WTC11 (cell line): Measurements from ENCODE around the gene LHX4. TPM values are rescaled to one million over a fixed set of nuclear protein-coding genes. Genes with fewer than 3 reads are reported as not detected.

Experiments used
- ATAC-seq: fragments of 200-7000 bp; cut with Tn5 transposase; 2 replicates; pipeline ENCODE4 v1.10.0; 2021; ENCODE audit warnings: mild to moderate bottlenecking, moderate library complexity
- CTCF ChIA-PET: fragments of 300-600 bp; sonication (Branson Sonifier 250); formaldehyde crosslinking; loops from one replicate; lab custom pipeline; 2021; ENCODE audit warnings: antibody characterized with exemption; lab: Charles Lee
- POLR2A ChIA-PET: fragments of 350-600 bp; sonication (Branson Sonifier 250); formaldehyde crosslinking; loops from one replicate; lab custom pipeline; 2021; ENCODE audit warnings: antibody characterized with exemption; lab: Charles Lee
- DNase-seq: peaks from one replicate; pipeline ENCODE4 v3.0.0; 2021; ENCODE audit warnings: low spot score
- H3K27ac Mint-ChIP-seq: 2 replicates; pipeline ENCODE4 v1.8.0; 2021; ENCODE audit warnings: mixed read lengths
- H3K27me3 Mint-ChIP-seq: 2 replicates; pipeline ENCODE4 v1.8.0; 2021; ENCODE audit warnings: low read depth, mild to moderate bottlenecking, moderate library complexity, mixed read lengths
- H3K36me3 Mint-ChIP-seq: 2 replicates; pipeline ENCODE4 v1.8.0; 2021; ENCODE audit warnings: mixed read lengths
- H3K4me1 Mint-ChIP-seq: 2 replicates; pipeline ENCODE4 v1.8.0; 2022; ENCODE audit warnings: mixed read lengths
- H3K4me3 Mint-ChIP-seq: 2 replicates; pipeline ENCODE4 v1.8.0; 2021; ENCODE audit warnings: mild to moderate bottlenecking, moderate library complexity, mixed read lengths
- H3K9me3 Mint-ChIP-seq: 2 replicates; pipeline ENCODE4 v1.8.0; 2021; ENCODE audit warnings: mixed read lengths
- CREM ChIP-seq: sonication (generic); formaldehyde crosslinking; IDR thresholded peaks from 2 replicates; pipeline ENCODE4 v1.8.1; 2022; ENCODE audit warnings: mild to moderate bottlenecking, missing genetic modification reagents, moderate library complexity
- ETV6 ChIP-seq: sonication (generic); formaldehyde crosslinking; IDR thresholded peaks from 2 replicates; pipeline ENCODE4 v1.8.1; 2022; ENCODE audit warnings: mild to moderate bottlenecking, missing genetic modification reagents
- GABPB1 ChIP-seq: sonication (generic); formaldehyde crosslinking; IDR thresholded peaks from 2 replicates; pipeline ENCODE4 v1.8.1; 2023; ENCODE audit warnings: mild to moderate bottlenecking, missing genetic modification reagents
- JUN ChIP-seq: sonication (generic); formaldehyde crosslinking; IDR thresholded peaks from 2 replicates; pipeline ENCODE4 v1.8.0; 2023; ENCODE audit warnings: mild to moderate bottlenecking, missing genetic modification reagents
- NR2C2 ChIP-seq: sonication (generic); formaldehyde crosslinking; IDR thresholded peaks from 2 replicates; pipeline ENCODE4 v1.8.0; 2022; ENCODE audit warnings: mild to moderate bottlenecking, missing genetic modification reagents
- PREB ChIP-seq: sonication (generic); formaldehyde crosslinking; IDR thresholded peaks from 2 replicates; pipeline ENCODE4 v1.8.1; 2022; ENCODE audit warnings: mild to moderate bottlenecking, missing genetic modification reagents, moderate library complexity, borderline replicate concordance
- PRRX2 ChIP-seq: fragments of 250-450 bp; sonication (Bioruptor Pico); IDR thresholded peaks from 2 replicates; pipeline ENCODE4 v1.8.0; 2021; ENCODE audit warnings: mild to moderate bottlenecking
- SMAD4 ChIP-seq: sonication (generic); formaldehyde crosslinking; IDR thresholded peaks from 2 replicates; pipeline ENCODE4 v1.8.0; 2022; ENCODE audit warnings: mild to moderate bottlenecking, missing genetic modification reagents
- ZNF423 ChIP-seq: fragments of 250-450 bp; sonication (Bioruptor Pico); IDR thresholded peaks from 2 replicates; pipeline ENCODE4 v2.1.2; 2022; ENCODE audit warnings: mild to moderate bottlenecking, moderate library complexity
- ZSCAN18 ChIP-seq: fragments of 250-450 bp; sonication (Bioruptor Pico); IDR thresholded peaks from 2 replicates; pipeline ENCODE4 v2.1.2; 2022; ENCODE audit warnings: mild to moderate bottlenecking, moderate library complexity
- total RNA-seq: library from RNA; stranded (reverse); gene quantifications from 3 replicates; pipeline ENCODE4 v1.2.3, GENCODE V29; 2021
- TF ChIP-seq, protein P1 (sequence below): sonication (generic); formaldehyde crosslinking; IDR thresholded peaks from 2 replicates; pipeline ENCODE4 v1.8.0; 2022; ENCODE audit warnings: mild to moderate bottlenecking, missing genetic modification reagents
- TF ChIP-seq, protein P2 (sequence below): sonication (generic); formaldehyde crosslinking; IDR thresholded peaks from 2 replicates; pipeline ENCODE4 v1.8.1; 2022; ENCODE audit warnings: missing genetic modification reagents, borderline replicate concordance
- TF ChIP-seq, protein P3 (sequence below): sonication (generic); formaldehyde crosslinking; IDR thresholded peaks from 2 replicates; pipeline ENCODE4 v1.8.1; 2023; ENCODE audit warnings: mild to moderate bottlenecking, missing genetic modification reagents, moderate library complexity
- TF ChIP-seq, protein P4 (sequence below): sonication (generic); formaldehyde crosslinking; IDR thresholded peaks from 2 replicates; pipeline ENCODE4 v1.8.1; 2022; ENCODE audit warnings: low read depth, missing genetic modification reagents, borderline replicate concordance
- TF ChIP-seq, protein P5 (sequence below): fragments of 250-450 bp; sonication (Bioruptor Pico); IDR thresholded peaks from 2 replicates; pipeline ENCODE4 v1.9.0; 2021; ENCODE audit warnings: mild to moderate bottlenecking

Gene LHX4
- total RNA-seq, 1 experiment from 2014 or later, result 19.2 TPM

DNA sequence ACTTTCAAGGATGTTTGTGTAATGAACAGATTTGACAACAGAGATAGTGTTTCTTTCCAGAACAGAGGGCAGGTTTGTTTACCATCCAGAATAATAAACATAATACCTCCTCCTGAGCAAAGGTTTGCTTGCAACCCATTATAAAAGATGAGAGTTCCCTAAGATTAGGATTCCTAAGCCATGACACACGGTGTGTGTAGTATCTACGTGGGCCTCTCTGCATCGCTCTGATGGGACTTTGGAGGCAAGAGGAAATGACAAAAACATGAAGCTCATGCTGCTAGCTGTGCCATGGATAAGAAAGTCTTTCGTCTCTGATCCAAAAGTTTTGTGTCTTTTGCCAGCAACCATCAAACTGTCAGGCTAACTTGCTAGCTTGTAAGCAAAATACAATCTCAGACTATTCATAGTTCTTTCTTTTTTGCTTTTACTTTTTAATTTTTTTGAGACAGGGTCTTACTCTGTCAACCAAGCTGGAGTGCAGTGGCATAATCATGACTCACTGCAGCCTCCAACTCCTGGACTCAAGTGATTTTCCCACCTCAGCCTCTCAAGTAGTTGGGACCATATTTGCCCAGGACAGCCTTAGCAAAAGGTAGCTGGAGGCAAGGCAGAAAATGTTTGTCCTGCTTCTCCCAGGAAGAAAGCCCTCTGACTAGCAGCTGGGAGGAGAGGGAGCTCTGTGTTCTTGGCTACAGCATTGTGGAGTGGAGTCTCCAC lies 81.1 kb downstream of the LHX4 start (continued):
- TF ChIP-seq, protein P1, sequence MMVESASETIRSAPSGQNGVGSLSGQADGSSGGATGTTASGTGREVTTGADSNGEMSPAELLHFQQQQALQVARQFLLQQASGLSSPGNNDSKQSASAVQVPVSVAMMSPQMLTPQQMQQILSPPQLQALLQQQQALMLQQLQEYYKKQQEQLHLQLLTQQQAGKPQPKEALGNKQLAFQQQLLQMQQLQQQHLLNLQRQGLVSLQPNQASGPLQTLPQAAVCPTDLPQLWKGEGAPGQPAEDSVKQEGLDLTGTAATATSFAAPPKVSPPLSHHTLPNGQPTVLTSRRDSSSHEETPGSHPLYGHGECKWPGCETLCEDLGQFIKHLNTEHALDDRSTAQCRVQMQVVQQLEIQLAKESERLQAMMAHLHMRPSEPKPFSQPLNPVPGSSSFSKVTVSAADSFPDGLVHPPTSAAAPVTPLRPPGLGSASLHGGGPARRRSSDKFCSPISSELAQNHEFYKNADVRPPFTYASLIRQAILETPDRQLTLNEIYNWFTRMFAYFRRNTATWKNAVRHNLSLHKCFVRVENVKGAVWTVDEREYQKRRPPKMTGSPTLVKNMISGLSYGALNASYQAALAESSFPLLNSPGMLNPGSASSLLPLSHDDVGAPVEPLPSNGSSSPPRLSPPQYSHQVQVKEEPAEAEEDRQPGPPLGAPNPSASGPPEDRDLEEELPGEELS (CRISPR knock-in tag), result no peak
- no peak for TF ChIP-seq PREB (CRISPR knock-in tag)
- TF ChIP-seq, protein P2, sequence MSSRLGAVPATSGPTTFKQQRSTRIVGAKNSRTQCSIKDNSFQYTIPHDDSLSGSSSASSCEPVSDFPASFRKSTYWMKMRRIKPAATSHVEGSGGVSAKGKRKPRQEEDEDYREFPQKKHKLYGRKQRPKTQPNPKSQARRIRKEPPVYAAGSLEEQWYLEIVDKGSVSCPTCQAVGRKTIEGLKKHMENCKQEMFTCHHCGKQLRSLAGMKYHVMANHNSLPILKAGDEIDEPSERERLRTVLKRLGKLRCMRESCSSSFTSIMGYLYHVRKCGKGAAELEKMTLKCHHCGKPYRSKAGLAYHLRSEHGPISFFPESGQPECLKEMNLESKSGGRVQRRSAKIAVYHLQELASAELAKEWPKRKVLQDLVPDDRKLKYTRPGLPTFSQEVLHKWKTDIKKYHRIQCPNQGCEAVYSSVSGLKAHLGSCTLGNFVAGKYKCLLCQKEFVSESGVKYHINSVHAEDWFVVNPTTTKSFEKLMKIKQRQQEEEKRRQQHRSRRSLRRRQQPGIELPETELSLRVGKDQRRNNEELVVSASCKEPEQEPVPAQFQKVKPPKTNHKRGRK (CRISPR knock-in tag), result no peak
- no peak for TF ChIP-seq ZNF423 (CRISPR knock-in tag)
- no peak for TF ChIP-seq ETV6 (CRISPR knock-in tag)
- TF ChIP-seq JUN (CRISPR knock-in tag), result no peak
- TF ChIP-seq NR2C2 (CRISPR knock-in tag), result no peak
- no peak for TF ChIP-seq ZSCAN18

DNA sequence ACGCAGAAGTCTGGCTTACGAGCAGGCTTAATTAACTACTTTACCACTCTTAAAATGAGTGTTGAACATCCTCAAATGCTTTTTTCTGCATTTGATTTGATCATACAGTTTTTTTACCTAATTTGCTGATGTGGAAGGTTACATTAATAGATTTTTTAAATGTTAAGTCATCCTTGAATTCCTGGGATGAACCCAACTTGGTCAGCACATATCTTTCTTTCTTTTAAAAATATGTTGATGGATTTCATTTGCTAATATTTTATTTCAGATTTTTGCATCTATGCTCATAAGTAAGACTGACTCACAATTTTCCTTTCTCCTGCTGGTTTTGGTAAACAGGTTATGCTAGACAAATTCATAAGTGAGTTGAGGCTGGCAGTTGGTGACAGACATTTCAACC lies 82.9 kb downstream of the LHX4 start:
- H3K36me3 Mint-ChIP-seq, result no peaks in the 10 kb centered on the region
- H3K9me3 Mint-ChIP-seq, result no peaks in the 10 kb centered on the region
- peaks cover 11% of the 10 kb centered on the region for H3K4me1 Mint-ChIP-seq
- ATAC-seq, result no peak
- no peaks in the 10 kb centered on the region for H3K27me3 Mint-ChIP-seq
- no peak overlapping the region for H3K27ac Mint-ChIP-seq
- no peak for DNase-seq
- ChIA-PET POLR2A (no interaction called here), CTCF (interaction anchor here (1.6 kb wide), 1 partner anchor 132 kb away, joined by 3 read pairs; no protein-coding TSS in a partner anchor)
- TF ChIP-seq CREM (CRISPR knock-in tag), result no peak
- no peak overlapping the region for H3K4me3 Mint-ChIP-seq

DNA sequence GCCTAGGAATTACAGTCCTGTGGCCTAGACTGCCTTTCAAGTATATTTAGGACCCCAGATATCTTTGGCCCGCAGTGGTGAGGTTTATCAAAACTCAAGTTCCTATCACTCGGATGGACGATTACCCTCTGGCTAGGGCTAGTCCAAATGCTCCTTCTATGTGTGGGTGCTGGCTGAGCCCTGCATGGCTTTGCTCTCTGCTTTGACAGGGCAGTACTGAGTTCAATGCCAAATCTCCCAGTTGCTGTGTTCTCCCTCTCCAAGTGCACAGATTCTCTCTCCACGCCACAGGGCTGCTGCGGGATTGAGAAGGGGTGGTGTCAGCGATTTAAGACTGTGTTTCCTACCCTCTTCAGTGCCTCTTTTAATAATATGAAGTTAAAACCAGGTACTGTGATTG lies 97.0 kb downstream of the LHX4 start:
- ChIA-PET CTCF (no interaction called here), POLR2A (no interaction called here)
- TF ChIP-seq, protein P3, sequence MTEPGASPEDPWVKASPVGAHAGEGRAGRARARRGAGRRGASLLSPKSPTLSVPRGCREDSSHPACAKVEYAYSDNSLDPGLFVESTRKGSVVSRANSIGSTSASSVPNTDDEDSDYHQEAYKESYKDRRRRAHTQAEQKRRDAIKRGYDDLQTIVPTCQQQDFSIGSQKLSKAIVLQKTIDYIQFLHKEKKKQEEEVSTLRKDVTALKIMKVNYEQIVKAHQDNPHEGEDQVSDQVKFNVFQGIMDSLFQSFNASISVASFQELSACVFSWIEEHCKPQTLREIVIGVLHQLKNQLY (CRISPR knock-in tag), result no peak
- TF ChIP-seq PRRX2 (CRISPR knock-in tag), result no peak
- no peak for TF ChIP-seq SMAD4
- TF ChIP-seq, protein P4, sequence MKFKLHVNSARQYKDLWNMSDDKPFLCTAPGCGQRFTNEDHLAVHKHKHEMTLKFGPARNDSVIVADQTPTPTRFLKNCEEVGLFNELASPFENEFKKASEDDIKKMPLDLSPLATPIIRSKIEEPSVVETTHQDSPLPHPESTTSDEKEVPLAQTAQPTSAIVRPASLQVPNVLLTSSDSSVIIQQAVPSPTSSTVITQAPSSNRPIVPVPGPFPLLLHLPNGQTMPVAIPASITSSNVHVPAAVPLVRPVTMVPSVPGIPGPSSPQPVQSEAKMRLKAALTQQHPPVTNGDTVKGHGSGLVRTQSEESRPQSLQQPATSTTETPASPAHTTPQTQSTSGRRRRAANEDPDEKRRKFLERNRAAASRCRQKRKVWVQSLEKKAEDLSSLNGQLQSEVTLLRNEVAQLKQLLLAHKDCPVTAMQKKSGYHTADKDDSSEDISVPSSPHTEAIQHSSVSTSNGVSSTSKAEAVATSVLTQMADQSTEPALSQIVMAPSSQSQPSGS, result no peak
- TF ChIP-seq, protein P5, sequence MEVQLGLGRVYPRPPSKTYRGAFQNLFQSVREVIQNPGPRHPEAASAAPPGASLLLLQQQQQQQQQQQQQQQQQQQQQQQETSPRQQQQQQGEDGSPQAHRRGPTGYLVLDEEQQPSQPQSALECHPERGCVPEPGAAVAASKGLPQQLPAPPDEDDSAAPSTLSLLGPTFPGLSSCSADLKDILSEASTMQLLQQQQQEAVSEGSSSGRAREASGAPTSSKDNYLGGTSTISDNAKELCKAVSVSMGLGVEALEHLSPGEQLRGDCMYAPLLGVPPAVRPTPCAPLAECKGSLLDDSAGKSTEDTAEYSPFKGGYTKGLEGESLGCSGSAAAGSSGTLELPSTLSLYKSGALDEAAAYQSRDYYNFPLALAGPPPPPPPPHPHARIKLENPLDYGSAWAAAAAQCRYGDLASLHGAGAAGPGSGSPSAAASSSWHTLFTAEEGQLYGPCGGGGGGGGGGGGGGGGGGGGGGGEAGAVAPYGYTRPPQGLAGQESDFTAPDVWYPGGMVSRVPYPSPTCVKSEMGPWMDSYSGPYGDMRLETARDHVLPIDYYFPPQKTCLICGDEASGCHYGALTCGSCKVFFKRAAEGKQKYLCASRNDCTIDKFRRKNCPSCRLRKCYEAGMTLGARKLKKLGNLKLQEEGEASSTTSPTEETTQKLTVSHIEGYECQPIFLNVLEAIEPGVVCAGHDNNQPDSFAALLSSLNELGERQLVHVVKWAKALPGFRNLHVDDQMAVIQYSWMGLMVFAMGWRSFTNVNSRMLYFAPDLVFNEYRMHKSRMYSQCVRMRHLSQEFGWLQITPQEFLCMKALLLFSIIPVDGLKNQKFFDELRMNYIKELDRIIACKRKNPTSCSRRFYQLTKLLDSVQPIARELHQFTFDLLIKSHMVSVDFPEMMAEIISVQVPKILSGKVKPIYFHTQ (CRISPR knock-in tag), result no peak
- no peak for TF ChIP-seq ETV6 (CRISPR knock-in tag)
- TF ChIP-seq GABPB1 (CRISPR knock-in tag), result no peak
- DNase-seq (no peak), ATAC-seq (no peak)
- Mint-ChIP-seq H3K36me3 (peaks cover 9% of the 10 kb centered on the region), H3K4me1 (no peaks in the 10 kb centered on the region), H3K27ac (no peak overlapping the region), H3K9me3 (peaks cover 30% of the 10 kb centered on the region), H3K4me3 (no peak overlapping the region), H3K27me3 (no peaks in the 10 kb centered on the region)
